Lower leg skin (tissue), 3 donors: ENCODE results near the gene CEBPA.
A peak's percentile ranks its signal among the peaks of the same experiment; 100 is the strongest.

ENCODE experiments used
- CTCF ChIP-seq, 3 donors: fragments of 450-650 bp; IDR thresholded peaks; one replicate each; pipeline ENCODE4 v1.5.1; 2016; ENCODE audit warnings: antibody characterized with exemption in 3 of 3, mild to moderate bottlenecking in 3 of 3, moderate library complexity in 2 of 3
- POLR2A ChIP-seq, 2 donors: fragments of 450-650 bp; IDR thresholded peaks; one replicate each; pipeline ENCODE4 v1.6.1; 2016 to 2017; ENCODE audit warnings: antibody characterized with exemption in 2 of 2, mild to moderate bottlenecking in 1 of 2, moderate library complexity in 1 of 2

GRCh38 chr19:33302175-33302973 is at the start of gene CEBPA:
- TF ChIP-seq CTCF (IDR thresholded peaks at IDR 0.05) (no peak), POLR2A (IDR thresholded peaks at IDR 0.05) (peak in 1 of 2 donors; percentile 95)
